Measurements from ENCODE around the gene THBS2. TPM values are rescaled to one million over a fixed set of nuclear protein-coding genes. Genes with fewer than 3 reads are reported as not detected.
A peak's percentile ranks its signal among the peaks of the same experiment; 100 is the strongest.

The THBS2 gene
- total and polyA plus RNA-seq, 11 donors, result 1.9 to 51.7 (median 15.9) TPM

DNA sequence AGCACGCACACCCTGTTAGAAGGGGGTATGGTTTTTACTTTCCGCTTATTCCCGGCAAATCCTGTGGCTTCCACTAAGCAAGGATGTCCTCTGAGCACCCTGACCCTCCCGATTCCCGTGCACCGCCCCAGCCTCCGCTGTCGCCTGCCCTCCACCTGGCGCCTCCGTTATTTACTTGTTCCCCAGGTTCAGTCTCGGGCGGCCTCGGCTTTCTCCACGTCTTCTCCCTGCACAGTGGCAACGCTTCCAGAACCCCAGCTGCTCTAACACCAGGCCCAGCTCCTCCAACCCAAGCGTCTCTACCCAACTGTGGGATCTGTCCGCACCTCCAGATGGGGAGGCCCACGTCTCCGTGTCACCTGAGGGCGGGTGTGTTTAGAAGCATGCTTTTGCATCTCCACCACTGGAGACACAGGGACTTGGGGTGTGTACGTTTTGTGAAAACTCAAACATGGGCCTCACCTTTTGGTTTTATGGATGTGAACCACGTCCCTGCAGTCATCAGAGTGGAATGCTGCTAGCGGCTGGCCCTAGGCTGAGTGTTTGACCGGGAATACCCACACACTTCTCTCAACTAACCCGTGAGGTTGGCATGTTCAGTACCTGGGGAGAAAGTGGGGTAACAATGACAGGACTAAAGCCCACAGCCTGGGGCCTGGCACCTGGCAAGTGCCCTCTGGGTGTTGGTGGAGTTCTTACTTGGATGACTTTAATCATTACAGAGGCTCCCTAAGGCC lies 79.9 kb downstream of the THBS2 start:
- WGBS, 4 donors, result 91 to 93% (median 92%) methylated on average over 25 of the region's 25 CpGs
- no peak for ATAC-seq
- Histone ChIP-seq H3K27me3 (peaks cover 0 to 2% (median 0%) of the 10 kb centered on the region in 9 donors), H3K27ac (peak overlapping the region in 1 of 12 donors; percentile 48), H3K4me3 (no peak overlapping the region), H3K4me1 (peaks cover 0 to 16% (median 0%) of the 10 kb centered on the region in 12 donors), H3K36me3 (no peaks in the 10 kb centered on the region), H3K9me3 (no peaks in the 10 kb centered on the region)
- no peak for TF ChIP-seq POLR2A (IDR thresholded peaks at IDR 0.05)
- TF ChIP-seq, protein P1, sequence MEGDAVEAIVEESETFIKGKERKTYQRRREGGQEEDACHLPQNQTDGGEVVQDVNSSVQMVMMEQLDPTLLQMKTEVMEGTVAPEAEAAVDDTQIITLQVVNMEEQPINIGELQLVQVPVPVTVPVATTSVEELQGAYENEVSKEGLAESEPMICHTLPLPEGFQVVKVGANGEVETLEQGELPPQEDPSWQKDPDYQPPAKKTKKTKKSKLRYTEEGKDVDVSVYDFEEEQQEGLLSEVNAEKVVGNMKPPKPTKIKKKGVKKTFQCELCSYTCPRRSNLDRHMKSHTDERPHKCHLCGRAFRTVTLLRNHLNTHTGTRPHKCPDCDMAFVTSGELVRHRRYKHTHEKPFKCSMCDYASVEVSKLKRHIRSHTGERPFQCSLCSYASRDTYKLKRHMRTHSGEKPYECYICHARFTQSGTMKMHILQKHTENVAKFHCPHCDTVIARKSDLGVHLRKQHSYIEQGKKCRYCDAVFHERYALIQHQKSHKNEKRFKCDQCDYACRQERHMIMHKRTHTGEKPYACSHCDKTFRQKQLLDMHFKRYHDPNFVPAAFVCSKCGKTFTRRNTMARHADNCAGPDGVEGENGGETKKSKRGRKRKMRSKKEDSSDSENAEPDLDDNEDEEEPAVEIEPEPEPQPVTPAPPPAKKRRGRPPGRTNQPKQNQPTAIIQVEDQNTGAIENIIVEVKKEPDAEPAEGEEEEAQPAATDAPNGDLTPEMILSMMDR (IDR thresholded peaks at IDR 0.05), result no peak
- intact Hi-C loops (cut with DNase I), result no loop called here
- DNase-seq, result no peak

DNA sequence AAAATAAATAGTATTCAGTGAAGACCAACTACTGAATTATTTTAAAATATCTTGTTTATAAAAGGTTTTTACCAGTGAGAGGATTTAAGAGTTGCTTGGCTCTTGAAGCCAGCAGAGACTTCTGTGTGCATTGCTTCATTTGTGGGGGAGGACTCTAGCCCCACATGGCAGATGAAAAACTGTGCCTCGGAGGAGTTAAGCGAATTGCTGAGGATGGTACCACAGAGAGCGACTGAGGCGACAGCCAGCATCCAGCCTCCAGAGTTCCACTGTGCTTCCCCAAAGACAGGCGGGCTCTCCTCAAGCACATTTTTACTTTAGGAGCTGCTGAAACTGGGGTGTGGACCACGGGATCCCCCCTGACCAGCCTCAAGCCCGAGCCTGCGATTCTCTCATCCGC lies 80.7 kb downstream of the THBS2 start:
- intact Hi-C loops (cut with DNase I), result no loop called here
- H3K27me3 ChIP-seq, result peaks cover 0 to 4% (median 0%) of the 10 kb centered on the region in 9 donors

GRCh38 chr6:169172456-169172855 lies 81.2 kb downstream of the THBS2 start:
- peaks cover 0 to 26% (median 0%) of the 10 kb centered on the region in 12 donors for H3K4me1 ChIP-seq
- ATAC-seq, result peak in 2 of 4 donors; percentile 15 to 56

More for the DNA sequence above, 80.7 kb downstream of the THBS2 start:
- WGBS, 4 donors, result 82 to 89% (median 87%) methylated on average over 9 of the region's 9 CpGs
- peaks cover 0 to 22% (median 0%) of the 10 kb centered on the region in 12 donors for H3K4me1 ChIP-seq
- H3K27ac ChIP-seq, result peak overlapping the region in 5 of 12 donors; percentile 30 to 67 (median 42)
- TF ChIP-seq, protein P1 (IDR thresholded peaks at IDR 0.05), result no peak
- TF ChIP-seq POLR2A (IDR thresholded peaks at IDR 0.05), result no peak
- H3K9me3 ChIP-seq, result no peaks in the 10 kb centered on the region
- no peak overlapping the region for H3K4me3 ChIP-seq
- H3K36me3 ChIP-seq, result no peaks in the 10 kb centered on the region
- ATAC-seq, result no peak
- no peak for DNase-seq

GRCh38 chr6:169171951-169172350 lies 81.7 kb downstream of the THBS2 start:
- Histone ChIP-seq H3K27me3 (peaks cover 0 to 4% (median 0%) of the 10 kb centered on the region in 9 donors), H3K4me1 (peaks cover 0 to 26% (median 0%) of the 10 kb centered on the region in 12 donors), H3K36me3 (no peaks in the 10 kb centered on the region), H3K27ac (peak overlapping the region in 5 of 12 donors; percentile 30 to 67 (median 42)), H3K9me3 (no peaks in the 10 kb centered on the region), H3K4me3 (no peak overlapping the region)
- ATAC-seq (no peak), DNase-seq (no peak)
- WGBS, 4 donors, result 88 to 93% (median 90%) methylated on average over 8 of the region's 8 CpGs
- TF ChIP-seq, protein P1 (IDR thresholded peaks at IDR 0.05), result no peak
- no peak for TF ChIP-seq POLR2A (IDR thresholded peaks at IDR 0.05)
- intact Hi-C loops (cut with DNase I), result no loop called here

More at GRCh38 chr6:169172456-169172855, 81.2 kb downstream of the THBS2 start:
- Histone ChIP-seq H3K9me3 (no peaks in the 10 kb centered on the region), H3K27ac (peak overlapping the region in 5 of 12 donors; percentile 30 to 67 (median 42)), H3K36me3 (no peaks in the 10 kb centered on the region), H3K27me3 (peaks cover 0 to 4% (median 0%) of the 10 kb centered on the region in 9 donors), H3K4me3 (no peak overlapping the region)
- DNase-seq, result no peak
- 43 to 61% (median 57%) methylated on average over 12 of the region's 12 CpGs for WGBS, 4 donors
- intact Hi-C loops (cut with DNase I), result no loop called here
- TF ChIP-seq, protein P1 (IDR thresholded peaks at IDR 0.05), result no peak
- no peak for TF ChIP-seq POLR2A (IDR thresholded peaks at IDR 0.05)
